GM23248 (cell line): Measurements from ENCODE around the gene PPIL4.

Experiments
- EZH2 ChIP-seq: fragments of 200-600 bp; sonication (generic); IDR thresholded peaks from 2 replicates; pipeline ENCODE4 v1.6.1; 2018; ENCODE audit warnings: antibody characterized with exemption, mild to moderate bottlenecking; ENCODE audit not compliant: insufficient read depth, poor library complexity, severe bottlenecking
- EZH2phosphoT487 ChIP-seq: fragments of 200-600 bp; sonication (generic); IDR thresholded peaks from 2 replicates; pipeline ENCODE4 v1.6.1; 2018; ENCODE audit warnings: antibody characterized with exemption, moderate library complexity, mild to moderate bottlenecking, low read depth; ENCODE audit not compliant: insufficient read depth

DNA sequence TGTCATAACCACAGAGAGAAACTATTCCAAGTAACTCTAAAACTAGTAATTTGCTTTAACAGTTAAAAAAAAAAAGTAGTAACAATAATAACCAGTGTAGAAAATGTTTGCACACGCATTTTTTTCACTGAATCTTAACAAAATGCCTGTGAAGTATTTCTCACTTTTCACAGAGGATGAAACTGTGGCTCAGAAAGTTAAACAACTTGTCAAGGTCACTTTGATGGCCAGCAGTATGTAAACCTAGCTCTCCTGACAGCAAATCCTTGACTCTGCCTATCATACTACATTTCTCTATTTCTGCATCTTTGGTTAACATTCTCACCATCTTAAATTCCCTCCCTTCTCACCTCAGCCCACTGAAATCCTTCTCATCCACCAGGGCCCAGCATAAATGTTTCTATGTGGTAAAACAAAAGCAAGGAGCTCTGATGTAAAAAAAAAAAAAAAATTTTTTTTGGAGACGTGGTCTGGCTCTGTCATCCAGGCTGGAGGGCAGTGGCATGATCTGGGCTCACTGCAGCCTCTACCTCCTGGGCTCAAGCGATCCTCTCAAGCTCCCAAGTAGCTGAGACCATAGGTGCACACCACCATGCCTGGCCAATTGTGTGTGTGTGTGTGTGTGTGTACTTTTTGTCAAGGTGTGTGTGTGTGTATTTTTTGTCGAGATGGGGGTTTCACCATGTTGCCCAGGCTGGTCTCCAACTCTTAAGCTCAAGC is 34.9 kb downstream of the PPIL4 start:
- TF ChIP-seq EZH2phosphoT487: no peak
- TF ChIP-seq EZH2: no peak
